Stimulated activated CD4-positive, alpha-beta T cell treated with anti-CD3 and anti-CD28 coated beads, TNF-alpha, amount 100 ng/mL, for 24 hours (primary cell): ENCODE results near the gene COL17A1.

Experiments used
- DNase-seq, 3 experiments: peaks; one replicate each; pipeline ENCODE4 v3.0.0-alpha.2; 2020; ENCODE audit warnings: low read depth in 3 of 3

Gene COL17A1

DNA sequence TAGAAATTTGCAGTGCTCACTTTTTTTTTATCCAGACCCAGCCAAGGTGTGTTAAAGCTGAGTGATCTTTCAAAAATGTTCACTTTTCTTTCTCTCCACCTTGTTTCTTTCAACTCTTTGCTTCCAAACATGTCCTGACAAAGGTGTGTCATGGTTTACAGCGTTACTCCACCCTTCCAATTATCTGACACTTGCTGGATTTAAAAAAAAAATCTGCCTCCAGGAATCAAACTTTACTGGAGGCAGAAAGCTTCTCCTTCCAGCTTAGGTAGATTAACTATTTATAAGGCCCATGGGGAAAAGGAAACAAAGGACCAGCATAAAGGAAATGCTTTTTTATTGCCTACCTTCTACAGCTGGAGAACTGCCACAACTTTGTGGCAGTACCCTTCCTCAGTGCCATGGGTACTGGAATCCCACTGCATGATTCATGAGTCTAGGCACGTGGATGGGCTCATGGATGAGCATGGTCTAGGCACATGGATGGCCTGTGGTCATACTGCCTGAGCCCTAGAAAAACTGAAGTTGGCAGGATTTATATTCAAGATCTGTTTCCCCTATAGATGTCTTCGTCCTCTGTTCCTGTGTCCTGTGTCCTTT, at the start of gene COL17A1:
Gene COL17A1 (minus strand): TSS at position 80 of the 600 bp plus-strand sequence. CDS start 5,207 bp downstream, outside the sequence.
- DNase-seq = no peak

DNA sequence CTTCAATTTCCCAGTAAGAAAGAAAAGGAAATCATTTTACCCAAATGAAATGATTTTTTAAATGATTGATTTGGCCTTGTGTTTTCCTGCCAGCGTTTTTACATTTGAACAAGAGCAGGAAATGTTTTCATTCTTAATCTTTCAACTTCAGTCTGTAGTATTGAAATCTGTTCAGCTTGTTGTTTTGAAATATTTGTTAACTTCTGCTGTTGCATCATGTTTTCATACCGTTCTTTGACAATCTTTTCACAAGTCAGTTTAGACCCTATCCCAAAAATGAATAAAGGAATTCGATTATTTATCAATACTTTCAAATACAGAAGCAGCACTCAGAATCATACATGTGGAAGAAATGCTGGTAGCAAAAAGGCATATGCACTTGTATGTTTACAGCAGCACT, 44.4 kb upstream of the COL17A1 start:
- no peak for DNase-seq

DNA sequence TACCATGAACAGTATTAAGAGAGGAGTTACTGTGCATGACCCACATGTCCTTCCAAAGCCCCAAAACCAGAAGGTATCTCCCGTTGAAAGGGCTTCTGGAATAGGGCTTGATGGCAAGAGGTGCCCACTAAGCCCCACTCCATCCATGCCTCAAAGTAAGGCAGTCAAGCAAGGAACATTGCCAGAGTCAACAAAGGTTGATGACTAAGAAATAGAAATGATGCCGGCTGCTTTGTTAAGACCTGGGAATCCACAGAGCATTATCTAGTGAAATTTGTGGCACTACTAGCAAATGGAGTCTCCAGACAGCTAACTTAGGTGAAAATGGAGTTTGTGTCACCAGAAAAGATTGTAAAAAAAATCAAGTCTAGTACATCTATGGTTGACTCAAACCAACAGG, 42.5 kb upstream of the COL17A1 start:
- no peak for DNase-seq

- DNase-seq = no peak
These were observed 41.7 kb upstream of the COL17A1 start for GRCh38 chr10:104127411-104127810.

GRCh38 chr10:104123397-104123796, 37.7 kb upstream of the COL17A1 start:
- DNase-seq = no peak

GRCh38 chr10:104122225-104123107, 36.8 kb upstream of the COL17A1 start:
- peak in 1 of 3 experiments; percentile 8 for DNase-seq

- DNase-seq = peak; percentile 97 to 99 (median 97)
These were observed 36.0 kb upstream of the COL17A1 start, which contains the start of gene SFR1 for GRCh38 chr10:104121485-104122224. TSS of gene SFR1 (plus strand) at chr10:104122171. CDS start at chr10:104122184, 13 bp downstream.

- peak; percentile 71 to 81 (median 81) for DNase-seq
These were observed 35.3 kb upstream of the COL17A1 start for GRCh38 chr10:104120903-104121484.

DNA sequence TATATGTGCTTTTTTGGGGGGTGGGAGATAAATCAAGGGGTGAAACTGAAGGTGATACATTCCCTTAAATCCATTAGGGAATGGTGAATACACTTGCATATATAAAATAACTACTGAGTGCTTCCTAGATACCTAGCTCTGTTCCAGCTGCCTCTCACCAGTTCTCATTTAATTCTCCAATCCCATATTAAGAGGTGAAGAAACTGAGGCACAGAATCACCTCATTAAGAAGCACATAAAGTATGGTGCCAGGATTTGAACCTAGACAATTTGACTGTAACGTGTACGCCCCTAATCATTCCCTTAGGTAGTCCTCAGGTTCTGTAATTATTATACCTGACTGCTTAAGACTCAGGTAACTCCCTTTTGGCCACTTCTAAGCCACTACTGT, 34.8 kb upstream of the COL17A1 start:
- no peak for DNase-seq

- no peak for DNase-seq
These were observed 34.3 kb upstream of the COL17A1 start for GRCh38 chr10:104119996-104120395.

DNA sequence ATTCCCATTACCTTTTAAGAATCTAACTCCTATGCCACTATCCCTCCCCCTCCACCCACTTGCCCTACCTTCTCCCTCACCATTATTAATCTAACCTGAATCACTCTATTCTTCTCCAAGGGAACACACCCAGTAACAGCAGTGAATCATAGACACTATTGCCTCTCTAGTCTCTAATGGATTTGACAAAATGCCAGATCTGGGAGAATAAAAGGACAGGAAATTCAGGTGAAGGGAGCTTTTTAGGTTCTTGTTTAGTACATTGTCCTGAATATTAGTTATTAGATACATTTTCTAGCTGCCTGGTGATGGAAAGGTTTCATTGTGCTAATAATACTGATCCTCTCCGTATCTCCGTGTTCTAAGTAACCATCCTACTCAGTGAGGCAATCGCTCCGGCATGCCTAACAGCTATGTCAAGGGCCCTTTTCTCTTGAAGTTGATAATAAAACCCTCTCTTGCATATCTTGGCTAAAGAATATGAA, 32.2 kb upstream of the COL17A1 start:
- no peak for DNase-seq

DNA sequence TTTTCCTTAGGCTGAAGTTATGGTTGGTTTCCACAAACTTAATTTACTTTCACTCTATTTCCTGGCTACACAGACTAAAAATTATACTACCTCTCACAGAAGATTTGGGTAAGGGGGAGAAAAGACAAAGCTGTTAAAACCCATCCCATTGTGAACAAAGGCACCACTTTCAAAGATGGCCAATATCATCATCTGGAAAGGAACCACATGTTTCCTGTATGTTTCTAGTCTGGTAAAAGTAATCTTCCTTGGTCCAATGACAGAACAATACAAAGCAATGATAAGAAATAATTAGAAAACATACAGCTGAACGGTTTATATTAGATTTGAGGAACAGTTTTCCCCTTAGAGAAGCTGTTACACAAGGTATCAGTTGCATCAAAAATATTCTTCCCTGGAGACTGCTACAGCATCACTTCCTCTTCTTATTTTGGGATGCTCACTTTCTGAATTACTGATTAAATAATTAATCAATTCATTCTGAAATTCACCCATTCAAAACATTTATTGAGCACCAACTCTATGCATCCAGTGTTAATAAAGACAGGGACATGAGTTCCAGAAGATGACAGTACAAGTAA, 27.8 kb upstream of the COL17A1 start:
- no peak for DNase-seq

DNA sequence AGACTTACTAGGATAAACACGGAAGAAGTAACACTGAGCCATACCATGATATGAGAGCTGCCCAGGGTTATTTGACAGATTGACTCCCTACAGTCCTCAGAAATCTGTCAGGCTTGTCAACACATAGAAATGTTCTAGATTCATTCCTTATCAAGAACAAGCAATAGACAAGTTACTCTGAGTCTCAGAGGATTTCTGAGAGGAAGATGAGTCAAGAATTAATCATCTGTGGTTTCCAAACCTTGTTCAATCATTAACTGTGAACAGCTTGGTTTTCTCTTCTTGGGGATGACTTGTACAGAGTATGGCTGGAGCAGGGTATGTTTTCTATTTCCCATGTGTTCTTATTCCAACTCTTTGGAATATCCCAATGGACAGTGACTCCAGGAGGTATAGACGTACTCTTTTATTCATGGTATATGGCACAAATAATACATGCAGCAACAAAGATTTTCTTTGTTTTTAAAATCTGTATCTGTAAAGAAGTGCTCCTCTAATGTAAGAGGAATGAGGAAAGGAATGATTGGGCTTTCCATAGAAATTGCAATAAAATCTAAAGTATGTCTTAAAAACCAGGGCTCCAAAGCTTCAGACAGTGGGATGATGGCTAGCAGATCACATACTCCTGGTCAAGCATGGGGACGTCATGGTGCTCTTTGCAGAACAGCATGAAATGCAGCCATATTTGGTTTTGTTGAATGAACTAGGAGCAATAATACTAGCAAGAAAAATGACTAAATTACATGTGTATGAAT, 24.4 kb upstream of the COL17A1 start:
- no peak for DNase-seq

GRCh38 chr10:104104926-104105325, 19.2 kb upstream of the COL17A1 start:
- DNase-seq = no peak

DNA sequence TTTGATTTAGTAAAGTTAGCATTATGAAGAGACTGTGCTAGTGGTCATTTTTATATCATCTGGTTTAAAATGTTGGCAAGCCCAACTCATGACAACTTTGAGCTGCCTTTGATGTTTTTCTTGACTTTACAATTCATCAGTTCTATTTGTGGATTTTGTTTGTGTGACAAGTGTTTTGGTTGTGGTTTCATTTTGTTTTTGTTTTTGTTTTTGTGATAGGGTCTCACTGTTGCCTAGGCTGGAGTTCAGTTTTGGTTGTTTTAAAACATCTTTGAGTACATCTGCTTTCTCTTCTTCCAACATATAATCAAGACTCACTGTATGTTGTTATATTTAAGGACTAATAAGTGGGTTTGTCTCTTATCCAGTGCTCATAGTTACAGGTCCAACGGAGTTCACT, 18.7 kb upstream of the COL17A1 start:
- no peak for DNase-seq

DNA sequence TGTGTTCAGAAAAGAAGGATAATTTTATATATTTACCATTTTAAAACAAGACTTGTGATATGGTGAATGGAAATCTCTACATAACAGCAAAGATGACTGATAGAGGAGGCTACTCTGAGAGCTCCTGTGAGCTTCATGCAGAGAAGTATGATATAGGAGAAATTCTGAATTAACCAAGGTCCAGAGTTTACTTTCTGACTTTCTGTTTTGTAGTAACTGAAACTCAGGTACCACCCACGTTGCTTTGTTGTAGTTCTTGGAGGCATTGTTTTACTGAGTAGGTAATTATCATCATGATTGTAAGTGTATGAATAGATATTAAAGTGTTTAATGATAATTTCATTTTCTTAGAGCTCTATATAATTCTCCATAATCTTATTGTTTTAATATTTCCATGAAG, 18.3 kb upstream of the COL17A1 start:
- DNase-seq = no peak

- no peak for DNase-seq
These were observed 16.2 kb upstream of the COL17A1 start for GRCh38 chr10:104101902-104102301.

DNA sequence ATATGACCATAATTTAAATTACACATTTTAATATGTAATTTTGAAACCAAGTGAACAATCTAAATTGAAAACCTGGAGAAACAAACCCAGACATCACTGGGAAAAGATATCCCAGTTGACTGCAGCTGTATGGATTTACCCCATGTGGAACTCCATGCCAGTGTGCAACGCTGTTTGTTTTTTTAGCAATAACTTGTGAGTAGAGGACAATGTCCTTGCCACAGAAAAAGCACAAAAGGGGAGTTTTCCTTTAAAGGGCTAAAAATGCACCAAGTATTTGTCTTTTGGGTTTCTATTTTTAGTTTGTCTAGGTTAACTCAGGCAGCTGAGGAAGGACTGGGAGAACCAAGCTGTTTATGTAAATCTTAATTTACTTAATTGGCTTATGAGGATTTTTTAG, 15.1 kb upstream of the COL17A1 start:
- DNase-seq = no peak

- DNase-seq = no peak
These were observed 14.3 kb upstream of the COL17A1 start for GRCh38 chr10:104099941-104100340.

- DNase-seq = no peak
These were observed 13.6 kb upstream of the COL17A1 start for GRCh38 chr10:104099269-104099668.
